ENCODE results near the gene CMTM2. TPM values are rescaled to one million over a fixed set of nuclear protein-coding genes. Genes with fewer than 3 reads are reported as not detected.

CMTM2 gene
- total RNA-seq, 1 donor from 2014 or later, result not detected

- H3K36me3 ChIP-seq (ENCODE audit: insufficient read depth, low read length), result no peaks in the 10 kb centered on the region
- H2AFZ ChIP-seq (ENCODE audit: low read depth, low read length), result no peak overlapping the region
- Mint-ChIP-seq H3K9me3 (ENCODE audit: unreplicated experiment) (no peaks in the 10 kb centered on the region), H3K27ac (ENCODE audit: unreplicated experiment) (no peak overlapping the region), H3K27me3 (ENCODE audit: low read depth, unreplicated experiment) (no peaks in the 10 kb centered on the region), H3K4me3 (ENCODE audit: unreplicated experiment) (peak overlapping the region; percentile 55), H3K4me1 (ENCODE audit: low read depth, unreplicated experiment) (peaks cover 44% of the 10 kb centered on the region), H3K36me3 (ENCODE audit: low read depth, unreplicated experiment) (peaks cover 24% of the 10 kb centered on the region)
- no peak for FAIRE-seq
- H3K4me2 ChIP-seq (ENCODE audit: low read length), result peak overlapping the region; percentile 78
- no peak overlapping the region for H3K4me3 ChIP-seq (ENCODE audit: insufficient read depth, low read depth, low read length)
- peak; percentile 87 for DNase-seq (ENCODE audit: low read depth)
- no peaks in the 10 kb centered on the region for H4K20me1 ChIP-seq (ENCODE audit: insufficient read depth, low read length)
- H3K4me1 ChIP-seq (ENCODE audit: insufficient read depth, low read length), result peaks cover 44% of the 10 kb centered on the region
- no peaks in the 10 kb centered on the region for H3K27me3 ChIP-seq (ENCODE audit: insufficient read depth, low read length)
- TF ChIP-seq EZH2 (IDR thresholded peaks at IDR 0.05; ENCODE audit: insufficient read depth, low read length) (no peak), CTCF (IDR thresholded peaks at IDR 0.05; ENCODE audit: insufficient read depth, low read depth, low read length) (no peak)
- H3K9ac ChIP-seq (ENCODE audit: low read length), result peak overlapping the region; percentile 70
- no peaks in the 10 kb centered on the region for H3K9me3 ChIP-seq (ENCODE audit: insufficient read depth, low read depth, low read length)
- H3K27ac ChIP-seq (ENCODE audit: low read depth, low read length), result peak overlapping the region; percentile 86
- no peaks in the 10 kb centered on the region for H3K79me2 ChIP-seq (ENCODE audit: insufficient read depth, low read length)
Observed at GRCh38 chr16:66619534-66620428, 40.5 kb downstream of the CMTM2 start.

- DNase-seq (ENCODE audit: low read depth), result no peak
- Mint-ChIP-seq H3K36me3 (ENCODE audit: low read depth, unreplicated experiment) (peaks cover 18% of the 10 kb centered on the region), H3K4me3 (ENCODE audit: unreplicated experiment) (no peak overlapping the region), H3K9me3 (ENCODE audit: unreplicated experiment) (no peaks in the 10 kb centered on the region), H3K4me1 (ENCODE audit: low read depth, unreplicated experiment) (peaks cover 44% of the 10 kb centered on the region), H3K27me3 (ENCODE audit: low read depth, unreplicated experiment) (no peaks in the 10 kb centered on the region), H3K27ac (ENCODE audit: unreplicated experiment) (no peak overlapping the region)
- H3K9ac ChIP-seq (ENCODE audit: low read length), result peak overlapping the region; percentile 37
- H3K79me2 ChIP-seq (ENCODE audit: insufficient read depth, low read length), result no peaks in the 10 kb centered on the region
- peak overlapping the region; percentile 78 for H3K4me2 ChIP-seq (ENCODE audit: low read length)
- H3K36me3 ChIP-seq (ENCODE audit: insufficient read depth, low read length), result no peaks in the 10 kb centered on the region
- H2AFZ ChIP-seq (ENCODE audit: low read depth, low read length), result no peak overlapping the region
- H3K4me1 ChIP-seq (ENCODE audit: insufficient read depth, low read length), result peaks cover 44% of the 10 kb centered on the region
- H3K9me3 ChIP-seq (ENCODE audit: insufficient read depth, low read depth, low read length), result no peaks in the 10 kb centered on the region
- no peak for FAIRE-seq
- TF ChIP-seq CTCF (IDR thresholded peaks at IDR 0.05; ENCODE audit: insufficient read depth, low read depth, low read length), result no peak
- no peak for TF ChIP-seq EZH2 (IDR thresholded peaks at IDR 0.05; ENCODE audit: insufficient read depth, low read length)
- no peaks in the 10 kb centered on the region for H4K20me1 ChIP-seq (ENCODE audit: insufficient read depth, low read length)
- no peaks in the 10 kb centered on the region for H3K27me3 ChIP-seq (ENCODE audit: insufficient read depth, low read length)
- peak overlapping the region; percentile 86 for H3K27ac ChIP-seq (ENCODE audit: low read depth, low read length)
- H3K4me3 ChIP-seq (ENCODE audit: insufficient read depth, low read depth, low read length), result no peak overlapping the region
Observed at GRCh38 chr16:66620429-66620795, 41.1 kb downstream of the CMTM2 start.

- no peak overlapping the region for H3K4me3 Mint-ChIP-seq (ENCODE audit: unreplicated experiment)
- peaks cover 35% of the 10 kb centered on the region for H3K4me1 ChIP-seq (ENCODE audit: insufficient read depth, low read length)
- no peak overlapping the region for H3K4me3 ChIP-seq (ENCODE audit: insufficient read depth, low read depth, low read length)
- DNase-seq (ENCODE audit: low read depth) (no peak), FAIRE-seq (no peak)
- H3K4me1 Mint-ChIP-seq (ENCODE audit: low read depth, unreplicated experiment), result peaks cover 35% of the 10 kb centered on the region
- no peak overlapping the region for H3K27ac Mint-ChIP-seq (ENCODE audit: unreplicated experiment)
- peaks cover 18% of the 10 kb centered on the region for H3K36me3 Mint-ChIP-seq (ENCODE audit: low read depth, unreplicated experiment)
- TF ChIP-seq EZH2 (IDR thresholded peaks at IDR 0.05; ENCODE audit: insufficient read depth, low read length) (no peak), CTCF (IDR thresholded peaks at IDR 0.05; ENCODE audit: insufficient read depth, low read depth, low read length) (no peak)
- H3K27me3 Mint-ChIP-seq (ENCODE audit: low read depth, unreplicated experiment), result no peaks in the 10 kb centered on the region
- no peak overlapping the region for H3K27ac ChIP-seq (ENCODE audit: low read depth, low read length)
- H3K9me3 ChIP-seq (ENCODE audit: insufficient read depth, low read depth, low read length), result no peaks in the 10 kb centered on the region
- no peaks in the 10 kb centered on the region for H4K20me1 ChIP-seq (ENCODE audit: insufficient read depth, low read length)
- H3K4me2 ChIP-seq (ENCODE audit: low read length), result no peak overlapping the region
- no peaks in the 10 kb centered on the region for H3K27me3 ChIP-seq (ENCODE audit: insufficient read depth, low read length)
- no peak overlapping the region for H2AFZ ChIP-seq (ENCODE audit: low read depth, low read length)
- no peak overlapping the region for H3K9ac ChIP-seq (ENCODE audit: low read length)
- H3K9me3 Mint-ChIP-seq (ENCODE audit: unreplicated experiment), result no peaks in the 10 kb centered on the region
- no peaks in the 10 kb centered on the region for H3K79me2 ChIP-seq (ENCODE audit: insufficient read depth, low read length)
- no peaks in the 10 kb centered on the region for H3K36me3 ChIP-seq (ENCODE audit: insufficient read depth, low read length)
Observed at GRCh38 chr16:66621973-66622372, 42.7 kb downstream of the CMTM2 start.
